ENCODE data around the gene SSRP1. TPM values are rescaled to one million over a fixed set of nuclear protein-coding genes. Genes with fewer than 3 reads are reported as not detected.

Gene SSRP1
- total RNA-seq, 1 donor from 2014 or later, result 64.7 TPM

DNA sequence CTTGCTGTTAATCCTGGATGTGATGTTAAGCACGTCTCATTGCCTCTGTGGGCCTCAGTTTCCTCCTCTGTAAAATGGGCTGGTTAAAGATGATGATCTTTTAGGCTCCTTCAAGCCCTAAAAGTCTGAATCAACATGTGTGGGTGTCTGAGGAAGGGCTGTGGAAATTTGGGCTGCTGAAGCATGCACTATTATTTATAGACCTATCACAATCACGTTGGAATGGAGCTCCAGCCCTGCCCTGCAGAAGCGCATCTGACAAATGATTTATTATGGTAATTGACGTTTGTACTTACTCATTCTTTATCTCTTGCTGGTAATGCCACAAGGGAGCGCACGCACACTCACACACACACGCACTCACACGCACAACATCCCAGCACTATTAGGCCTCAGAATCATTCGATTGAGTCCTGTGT, 22.9 kb upstream of the SSRP1 start:
- intact Hi-C loops (cut with DNase I), result no loop called here
- ATAC-seq (no peak), DNase-seq (no peak)
- Histone ChIP-seq H3K9me3 (no peaks in the 10 kb centered on the region), H3K36me3 (no peaks in the 10 kb centered on the region), H3K4me3 (no peak overlapping the region), H3K27me3 (no peaks in the 10 kb centered on the region), H3K27ac (no peak overlapping the region), H3K4me1 (peaks cover 12% of the 10 kb centered on the region)
- TF ChIP-seq, protein P1, sequence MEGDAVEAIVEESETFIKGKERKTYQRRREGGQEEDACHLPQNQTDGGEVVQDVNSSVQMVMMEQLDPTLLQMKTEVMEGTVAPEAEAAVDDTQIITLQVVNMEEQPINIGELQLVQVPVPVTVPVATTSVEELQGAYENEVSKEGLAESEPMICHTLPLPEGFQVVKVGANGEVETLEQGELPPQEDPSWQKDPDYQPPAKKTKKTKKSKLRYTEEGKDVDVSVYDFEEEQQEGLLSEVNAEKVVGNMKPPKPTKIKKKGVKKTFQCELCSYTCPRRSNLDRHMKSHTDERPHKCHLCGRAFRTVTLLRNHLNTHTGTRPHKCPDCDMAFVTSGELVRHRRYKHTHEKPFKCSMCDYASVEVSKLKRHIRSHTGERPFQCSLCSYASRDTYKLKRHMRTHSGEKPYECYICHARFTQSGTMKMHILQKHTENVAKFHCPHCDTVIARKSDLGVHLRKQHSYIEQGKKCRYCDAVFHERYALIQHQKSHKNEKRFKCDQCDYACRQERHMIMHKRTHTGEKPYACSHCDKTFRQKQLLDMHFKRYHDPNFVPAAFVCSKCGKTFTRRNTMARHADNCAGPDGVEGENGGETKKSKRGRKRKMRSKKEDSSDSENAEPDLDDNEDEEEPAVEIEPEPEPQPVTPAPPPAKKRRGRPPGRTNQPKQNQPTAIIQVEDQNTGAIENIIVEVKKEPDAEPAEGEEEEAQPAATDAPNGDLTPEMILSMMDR (IDR thresholded peaks at IDR 0.05), result no peak

DNA sequence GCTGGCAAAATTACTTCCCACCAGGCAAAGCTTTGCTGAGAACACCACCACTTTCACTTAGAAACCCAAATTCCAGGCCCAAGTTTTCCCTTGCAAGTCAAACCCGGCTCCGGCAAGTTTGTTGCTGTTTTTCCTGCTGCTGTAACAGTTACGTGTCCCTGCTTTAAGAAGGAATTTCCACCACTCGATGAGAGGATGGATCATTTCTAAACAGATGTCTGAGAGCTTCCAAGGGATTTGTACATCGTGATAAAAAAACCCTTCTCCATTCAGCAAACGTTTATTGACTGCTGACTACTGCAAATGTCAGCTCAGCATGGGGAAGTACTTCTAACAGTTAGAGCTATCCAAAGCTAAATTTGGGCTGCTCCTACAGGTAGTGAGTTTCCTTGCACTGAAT, 22.2 kb upstream of the SSRP1 start:
- H3K36me3 ChIP-seq, result no peaks in the 10 kb centered on the region
- ATAC-seq (no peak), DNase-seq (no peak)
- TF ChIP-seq, protein P1 (IDR thresholded peaks at IDR 0.05), result no peak
- peak overlapping the region; percentile 3 for H3K27ac ChIP-seq
- H3K4me3 ChIP-seq, result no peak overlapping the region
- no peaks in the 10 kb centered on the region for H3K27me3 ChIP-seq
- H3K9me3 ChIP-seq, result no peaks in the 10 kb centered on the region
- intact Hi-C loops (cut with DNase I), result no loop called here
- peaks cover 12% of the 10 kb centered on the region for H3K4me1 ChIP-seq

DNA sequence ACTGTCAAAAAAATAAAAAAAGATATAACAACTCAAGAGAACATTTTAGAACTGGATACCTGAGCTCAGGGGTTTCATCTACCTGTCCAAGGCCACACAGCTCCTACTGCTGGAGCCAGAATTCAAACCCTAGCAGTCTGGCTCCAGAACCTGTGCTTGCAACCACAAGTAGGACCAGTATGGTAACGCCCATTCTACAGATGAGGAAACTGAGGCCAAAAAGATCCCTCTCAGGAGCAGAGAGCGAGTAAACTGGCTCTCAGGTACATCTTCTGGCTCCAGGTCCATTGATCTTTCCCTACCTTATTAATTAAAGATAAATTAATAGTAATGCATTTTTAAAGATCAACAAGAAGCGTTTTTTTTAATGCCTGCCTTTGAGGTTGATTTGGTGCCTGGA, 21.6 kb upstream of the SSRP1 start:
- no peak for ATAC-seq
- intact Hi-C loops (cut with DNase I), result no loop called here
- no peaks in the 10 kb centered on the region for H3K9me3 ChIP-seq
- H3K36me3 ChIP-seq, result no peaks in the 10 kb centered on the region
- H3K4me1 ChIP-seq, result peaks cover 12% of the 10 kb centered on the region
- no peaks in the 10 kb centered on the region for H3K27me3 ChIP-seq
- no peak overlapping the region for H3K4me3 ChIP-seq
- TF ChIP-seq, protein P1 (IDR thresholded peaks at IDR 0.05), result no peak
- peak overlapping the region; percentile 3 for H3K27ac ChIP-seq
- no peak for DNase-seq

DNA sequence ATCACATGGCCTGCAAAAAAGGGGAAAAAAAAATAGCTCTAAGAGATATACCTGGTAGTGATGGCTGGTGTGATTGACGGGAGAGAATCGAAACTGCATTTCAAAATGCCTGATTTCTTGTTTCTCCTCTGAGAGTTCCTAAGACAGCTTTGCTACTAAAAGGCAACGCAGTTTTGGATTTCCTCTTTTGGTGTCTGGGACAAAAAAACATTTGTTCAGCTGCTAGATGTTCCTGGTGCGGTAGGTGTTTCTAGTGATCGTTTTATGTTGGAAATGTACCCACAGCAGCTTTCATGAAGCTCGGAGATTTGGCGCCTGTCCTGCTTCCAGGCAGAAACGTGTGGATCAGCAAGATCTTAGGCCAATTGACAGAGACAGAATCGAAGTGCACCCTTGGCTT, 20.6 kb upstream of the SSRP1 start:
- no peaks in the 10 kb centered on the region for H3K36me3 ChIP-seq
- H3K27ac ChIP-seq, result no peak overlapping the region
- H3K9me3 ChIP-seq, result no peaks in the 10 kb centered on the region
- DNase-seq, result no peak
- no peak for ATAC-seq
- H3K4me3 ChIP-seq, result no peak overlapping the region
- no peaks in the 10 kb centered on the region for H3K27me3 ChIP-seq
- peaks cover 12% of the 10 kb centered on the region for H3K4me1 ChIP-seq
- intact Hi-C loops (cut with DNase I), result no loop called here
- TF ChIP-seq, protein P1 (IDR thresholded peaks at IDR 0.05), result no peak

DNA sequence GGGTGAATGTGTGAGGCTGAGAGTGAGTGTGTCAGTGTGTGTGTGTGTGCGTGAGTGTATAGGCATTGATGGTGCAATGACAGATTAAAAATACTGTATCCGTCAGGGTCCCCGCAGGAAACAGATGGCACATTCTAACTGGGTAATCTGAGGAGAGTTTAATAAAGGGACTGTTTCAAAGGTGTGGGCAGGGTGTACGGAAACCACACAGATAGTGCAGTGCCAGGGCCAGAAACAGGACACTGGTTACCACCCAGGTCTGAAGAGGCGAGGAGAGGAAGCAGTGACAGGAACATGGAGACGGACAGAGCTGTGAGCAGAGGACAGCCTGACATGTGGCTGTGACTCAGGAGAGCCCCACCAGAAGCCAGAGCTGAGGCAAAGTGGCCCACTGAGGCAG, 19.0 kb upstream of the SSRP1 start:
- intact Hi-C loops (cut with DNase I), result no loop called here
- Histone ChIP-seq H3K9me3 (no peaks in the 10 kb centered on the region), H3K4me3 (no peak overlapping the region), H3K27me3 (no peaks in the 10 kb centered on the region), H3K36me3 (no peaks in the 10 kb centered on the region), H3K4me1 (peaks cover 12% of the 10 kb centered on the region), H3K27ac (no peak overlapping the region)
- TF ChIP-seq, protein P1 (IDR thresholded peaks at IDR 0.05), result no peak
- ATAC-seq (peak; percentile 54), DNase-seq (no peak)

DNA sequence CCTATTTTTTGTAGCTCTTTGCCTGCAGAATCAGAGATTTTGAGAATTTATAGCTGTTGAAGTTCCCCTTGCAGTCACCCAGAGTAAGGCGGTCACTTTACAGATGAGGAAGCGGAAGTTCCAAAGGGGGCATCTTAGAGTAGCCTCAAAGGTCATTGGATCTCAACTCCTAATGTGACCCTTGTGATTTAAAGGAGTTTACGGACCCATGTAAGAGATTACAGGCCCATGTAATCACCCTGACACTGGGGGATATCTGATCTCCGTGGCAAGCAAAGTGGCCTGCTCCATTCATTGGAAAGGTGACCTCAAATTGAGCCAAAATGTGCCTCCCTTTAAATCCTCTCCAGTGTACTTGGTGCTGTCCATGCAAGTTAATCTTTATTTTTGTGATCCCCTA, 18.2 kb upstream of the SSRP1 start:
- no peak for DNase-seq
- Histone ChIP-seq H3K9me3 (no peaks in the 10 kb centered on the region), H3K4me3 (no peak overlapping the region), H3K27ac (no peak overlapping the region), H3K27me3 (no peaks in the 10 kb centered on the region), H3K4me1 (peaks cover 12% of the 10 kb centered on the region), H3K36me3 (no peaks in the 10 kb centered on the region)
- peak; percentile 32 for ATAC-seq
- TF ChIP-seq, protein P1 (IDR thresholded peaks at IDR 0.05), result no peak
- intact Hi-C loops (cut with DNase I), result no loop called here
